WTC11 (cell line): ENCODE measurements around the gene HMCN1. TPM values are rescaled to one million over a fixed set of nuclear protein-coding genes. Genes with fewer than 3 reads are reported as not detected.

ENCODE experiments used
- ATAC-seq: fragments of 200-7000 bp; cut with Tn5 transposase; 2 replicates; pipeline ENCODE4 v1.10.0; 2021; ENCODE audit warnings: mild to moderate bottlenecking, moderate library complexity
- CTCF ChIA-PET: fragments of 300-600 bp; sonication (Branson Sonifier 250); formaldehyde crosslinking; loops from one replicate; lab custom pipeline; 2021; ENCODE audit warnings: antibody characterized with exemption; lab: Charles Lee
- POLR2A ChIA-PET: fragments of 350-600 bp; sonication (Branson Sonifier 250); formaldehyde crosslinking; loops from one replicate; lab custom pipeline; 2021; ENCODE audit warnings: antibody characterized with exemption; lab: Charles Lee
- DNase-seq: peaks from one replicate; pipeline ENCODE4 v3.0.0; 2021; ENCODE audit warnings: low spot score
- H3K27ac Mint-ChIP-seq: 2 replicates; pipeline ENCODE4 v1.8.0; 2021; ENCODE audit warnings: mixed read lengths
- H3K27me3 Mint-ChIP-seq: 2 replicates; pipeline ENCODE4 v1.8.0; 2021; ENCODE audit warnings: low read depth, mild to moderate bottlenecking, moderate library complexity, mixed read lengths
- H3K36me3 Mint-ChIP-seq: 2 replicates; pipeline ENCODE4 v1.8.0; 2021; ENCODE audit warnings: mixed read lengths
- H3K4me1 Mint-ChIP-seq: 2 replicates; pipeline ENCODE4 v1.8.0; 2022; ENCODE audit warnings: mixed read lengths
- H3K4me3 Mint-ChIP-seq: 2 replicates; pipeline ENCODE4 v1.8.0; 2021; ENCODE audit warnings: mild to moderate bottlenecking, moderate library complexity, mixed read lengths
- H3K9me3 Mint-ChIP-seq: 2 replicates; pipeline ENCODE4 v1.8.0; 2021; ENCODE audit warnings: mixed read lengths
- ATF1 ChIP-seq: sonication (generic); formaldehyde crosslinking; IDR thresholded peaks from 2 replicates; pipeline ENCODE4 v1.8.1; 2023; ENCODE audit warnings: mild to moderate bottlenecking, moderate library complexity, missing genetic modification reagents
- ESRRA ChIP-seq: sonication (generic); formaldehyde crosslinking; IDR thresholded peaks from 2 replicates; pipeline ENCODE4 v1.8.1; 2022; ENCODE audit warnings: mild to moderate bottlenecking, missing genetic modification reagents, borderline replicate concordance
- FOXP1 ChIP-seq: sonication (generic); formaldehyde crosslinking; IDR thresholded peaks from 2 replicates; pipeline ENCODE4 v1.8.0; 2022; ENCODE audit warnings: missing genetic modification reagents, mild to moderate bottlenecking, moderate library complexity, borderline replicate concordance
- GABPB1 ChIP-seq: sonication (generic); formaldehyde crosslinking; IDR thresholded peaks from 2 replicates; pipeline ENCODE4 v1.8.1; 2023; ENCODE audit warnings: mild to moderate bottlenecking, missing genetic modification reagents
- HMGA2 ChIP-seq: fragments of 250-450 bp; sonication (Bioruptor Pico); IDR thresholded peaks from 2 replicates; pipeline ENCODE4 v1.4.0; 2021; ENCODE audit warnings: mild to moderate bottlenecking, moderate library complexity
- JAZF1 ChIP-seq: fragments of 250-450 bp; sonication (Bioruptor Pico); IDR thresholded peaks from 2 replicates; pipeline ENCODE4 v1.9.0; 2021; ENCODE audit warnings: moderate library complexity, mild to moderate bottlenecking, inconsistent platforms
- MXD4 ChIP-seq: fragments of 250-450 bp; sonication (Bioruptor Pico); IDR thresholded peaks from 2 replicates; pipeline ENCODE4 v1.8.0; 2021; ENCODE audit warnings: mild to moderate bottlenecking, moderate library complexity, borderline replicate concordance
- NR1H2 ChIP-seq: sonication (generic); formaldehyde crosslinking; IDR thresholded peaks from 2 replicates; pipeline ENCODE4 v1.9.0; 2021; ENCODE audit warnings: mild to moderate bottlenecking, moderate library complexity, missing genetic modification reagents
- NR2C2 ChIP-seq: sonication (generic); formaldehyde crosslinking; IDR thresholded peaks from 2 replicates; pipeline ENCODE4 v1.8.0; 2022; ENCODE audit warnings: mild to moderate bottlenecking, missing genetic modification reagents
- SMAD3 ChIP-seq: sonication (generic); formaldehyde crosslinking; IDR thresholded peaks from 2 replicates; pipeline ENCODE4 v1.8.0; 2022; ENCODE audit warnings: missing genetic modification reagents, mild to moderate bottlenecking, borderline replicate concordance
- ZNF121 ChIP-seq: sonication (generic); formaldehyde crosslinking; IDR thresholded peaks from 2 replicates; pipeline ENCODE4 v1.8.0; 2023; ENCODE audit warnings: missing genetic modification reagents
- ZNF232 ChIP-seq: sonication (generic); formaldehyde crosslinking; IDR thresholded peaks from 2 replicates; pipeline ENCODE4 v1.8.0; 2022; ENCODE audit warnings: mild to moderate bottlenecking, missing genetic modification reagents
- ZNF317 ChIP-seq: sonication (generic); formaldehyde crosslinking; IDR thresholded peaks from 2 replicates; pipeline ENCODE4 v1.8.1; 2023; ENCODE audit warnings: low read depth, mild to moderate bottlenecking, moderate library complexity, missing genetic modification reagents, borderline replicate concordance
- ZNF396 ChIP-seq: fragments of 250-450 bp; sonication (Bioruptor Pico); IDR thresholded peaks from 2 replicates; pipeline ENCODE4 v1.8.0; 2021; ENCODE audit warnings: mild to moderate bottlenecking, moderate library complexity, borderline replicate concordance
- ZNF671 ChIP-seq: fragments of 250-450 bp; sonication (Bioruptor Pico); IDR thresholded peaks from 2 replicates; pipeline ENCODE4 v1.8.0; 2021; ENCODE audit warnings: mild to moderate bottlenecking
- total RNA-seq: library from RNA; stranded (reverse); gene quantifications from 3 replicates; pipeline ENCODE4 v1.2.3, GENCODE V29; 2021
- TF ChIP-seq, protein P1 (sequence below): sonication (generic); formaldehyde crosslinking; IDR thresholded peaks from 2 replicates; pipeline ENCODE4 v1.8.1; 2023; ENCODE audit warnings: mild to moderate bottlenecking, missing genetic modification reagents, borderline replicate concordance
- TF ChIP-seq, protein P2 (sequence below): sonication (generic); formaldehyde crosslinking; IDR thresholded peaks from 2 replicates; pipeline ENCODE4 v1.8.0; 2022; ENCODE audit warnings: mild to moderate bottlenecking, missing genetic modification reagents
- TF ChIP-seq, protein P3 (sequence below): sonication (generic); formaldehyde crosslinking; IDR thresholded peaks from 2 replicates; pipeline ENCODE4 v1.8.1; 2022; ENCODE audit warnings: missing genetic modification reagents, borderline replicate concordance
- TF ChIP-seq, protein P4 (sequence below): sonication (generic); formaldehyde crosslinking; IDR thresholded peaks from 2 replicates; pipeline ENCODE4 v1.8.1; 2022; ENCODE audit warnings: low read depth, missing genetic modification reagents, borderline replicate concordance
- TF ChIP-seq, protein P5 (sequence below): sonication (generic); formaldehyde crosslinking; IDR thresholded peaks from 2 replicates; pipeline ENCODE4 v1.8.1; 2023; ENCODE audit warnings: mild to moderate bottlenecking, missing genetic modification reagents
- TF ChIP-seq, protein P6 (sequence below): fragments of 250-450 bp; sonication (Bioruptor Pico); IDR thresholded peaks from 2 replicates; pipeline ENCODE4 v1.9.0; 2021; ENCODE audit warnings: moderate library complexity, mild to moderate bottlenecking, inconsistent platforms, borderline replicate concordance
- TF ChIP-seq, protein P7 (sequence below): sonication (generic); formaldehyde crosslinking; IDR thresholded peaks from 2 replicates; pipeline ENCODE4 v1.8.1; 2023; ENCODE audit warnings: mild to moderate bottlenecking, missing genetic modification reagents, moderate library complexity

Gene HMCN1
- total RNA-seq, 1 experiment from 2014 or later, result 5.6 TPM

DNA sequence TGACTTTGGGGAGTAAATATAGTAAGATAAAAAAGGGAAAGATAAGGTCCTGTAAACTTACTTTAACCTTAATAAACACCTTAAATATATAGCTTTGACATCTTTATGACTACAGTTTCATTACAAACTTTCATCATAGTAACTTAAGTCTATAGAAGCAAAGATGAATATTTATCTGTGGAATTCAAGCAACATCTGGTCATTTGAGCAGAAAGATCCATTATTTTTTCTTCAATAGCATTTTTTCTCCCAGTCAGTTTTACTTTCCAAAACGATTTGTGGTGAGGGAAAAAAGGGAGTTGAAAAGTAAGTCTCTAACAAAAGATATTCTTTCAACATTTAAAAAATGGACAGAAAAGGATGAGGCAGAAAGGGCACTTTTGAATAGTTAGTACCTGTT is 69.0 kb downstream of the HMCN1 start (continued):
- TF ChIP-seq, protein P1, sequence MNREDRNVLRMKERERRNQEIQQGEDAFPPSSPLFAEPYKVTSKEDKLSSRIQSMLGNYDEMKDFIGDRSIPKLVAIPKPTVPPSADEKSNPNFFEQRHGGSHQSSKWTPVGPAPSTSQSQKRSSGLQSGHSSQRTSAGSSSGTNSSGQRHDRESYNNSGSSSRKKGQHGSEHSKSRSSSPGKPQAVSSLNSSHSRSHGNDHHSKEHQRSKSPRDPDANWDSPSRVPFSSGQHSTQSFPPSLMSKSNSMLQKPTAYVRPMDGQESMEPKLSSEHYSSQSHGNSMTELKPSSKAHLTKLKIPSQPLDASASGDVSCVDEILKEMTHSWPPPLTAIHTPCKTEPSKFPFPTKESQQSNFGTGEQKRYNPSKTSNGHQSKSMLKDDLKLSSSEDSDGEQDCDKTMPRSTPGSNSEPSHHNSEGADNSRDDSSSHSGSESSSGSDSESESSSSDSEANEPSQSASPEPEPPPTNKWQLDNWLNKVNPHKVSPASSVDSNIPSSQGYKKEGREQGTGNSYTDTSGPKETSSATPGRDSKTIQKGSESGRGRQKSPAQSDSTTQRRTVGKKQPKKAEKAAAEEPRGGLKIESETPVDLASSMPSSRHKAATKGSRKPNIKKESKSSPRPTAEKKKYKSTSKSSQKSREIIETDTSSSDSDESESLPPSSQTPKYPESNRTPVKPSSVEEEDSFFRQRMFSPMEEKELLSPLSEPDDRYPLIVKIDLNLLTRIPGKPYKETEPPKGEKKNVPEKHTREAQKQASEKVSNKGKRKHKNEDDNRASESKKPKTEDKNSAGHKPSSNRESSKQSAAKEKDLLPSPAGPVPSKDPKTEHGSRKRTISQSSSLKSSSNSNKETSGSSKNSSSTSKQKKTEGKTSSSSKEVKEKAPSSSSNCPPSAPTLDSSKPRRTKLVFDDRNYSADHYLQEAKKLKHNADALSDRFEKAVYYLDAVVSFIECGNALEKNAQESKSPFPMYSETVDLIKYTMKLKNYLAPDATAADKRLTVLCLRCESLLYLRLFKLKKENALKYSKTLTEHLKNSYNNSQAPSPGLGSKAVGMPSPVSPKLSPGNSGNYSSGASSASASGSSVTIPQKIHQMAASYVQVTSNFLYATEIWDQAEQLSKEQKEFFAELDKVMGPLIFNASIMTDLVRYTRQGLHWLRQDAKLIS, result no peak
- no peak for TF ChIP-seq MXD4 (CRISPR knock-in tag)
- no peak for TF ChIP-seq ZNF121 (CRISPR knock-in tag)
- TF ChIP-seq, all 79 proteins: peak for 0

DNA sequence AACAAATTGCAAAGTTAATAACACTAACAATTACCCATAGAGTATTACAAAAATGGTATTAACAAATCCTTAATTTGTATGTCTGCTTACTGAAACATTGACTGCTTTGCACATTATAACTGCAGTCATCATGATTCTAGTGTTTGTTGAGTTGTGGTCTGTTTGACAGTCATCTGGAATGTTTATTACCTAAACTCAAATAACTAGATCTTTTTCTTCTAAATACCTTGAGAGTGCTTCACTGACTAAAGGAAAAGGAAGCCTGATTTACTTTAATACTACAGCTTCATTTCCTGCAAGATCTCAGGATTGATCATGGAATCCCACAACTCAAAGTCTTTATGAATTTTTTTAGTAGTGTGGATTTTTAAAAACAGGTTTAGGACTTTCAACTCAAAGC is 70.0 kb downstream of the HMCN1 start:
- TF ChIP-seq JAZF1, result no peak
- TF ChIP-seq, protein P2, sequence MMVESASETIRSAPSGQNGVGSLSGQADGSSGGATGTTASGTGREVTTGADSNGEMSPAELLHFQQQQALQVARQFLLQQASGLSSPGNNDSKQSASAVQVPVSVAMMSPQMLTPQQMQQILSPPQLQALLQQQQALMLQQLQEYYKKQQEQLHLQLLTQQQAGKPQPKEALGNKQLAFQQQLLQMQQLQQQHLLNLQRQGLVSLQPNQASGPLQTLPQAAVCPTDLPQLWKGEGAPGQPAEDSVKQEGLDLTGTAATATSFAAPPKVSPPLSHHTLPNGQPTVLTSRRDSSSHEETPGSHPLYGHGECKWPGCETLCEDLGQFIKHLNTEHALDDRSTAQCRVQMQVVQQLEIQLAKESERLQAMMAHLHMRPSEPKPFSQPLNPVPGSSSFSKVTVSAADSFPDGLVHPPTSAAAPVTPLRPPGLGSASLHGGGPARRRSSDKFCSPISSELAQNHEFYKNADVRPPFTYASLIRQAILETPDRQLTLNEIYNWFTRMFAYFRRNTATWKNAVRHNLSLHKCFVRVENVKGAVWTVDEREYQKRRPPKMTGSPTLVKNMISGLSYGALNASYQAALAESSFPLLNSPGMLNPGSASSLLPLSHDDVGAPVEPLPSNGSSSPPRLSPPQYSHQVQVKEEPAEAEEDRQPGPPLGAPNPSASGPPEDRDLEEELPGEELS, result no peak
- TF ChIP-seq, all 79 proteins: peak for 0
- Mint-ChIP-seq H3K4me1 (peaks cover 11% of the 10 kb centered on the region), H3K27me3 (no peaks in the 10 kb centered on the region), H3K27ac (no peak overlapping the region), H3K9me3 (peaks cover 1% of the 10 kb centered on the region), H3K4me3 (no peak overlapping the region), H3K36me3 (peaks cover under 1% of the 10 kb centered on the region; the same call in 1 of the 2 replicates)
- no peak for DNase-seq
- ChIA-PET POLR2A (no interaction called here), CTCF (no interaction called here)
- ATAC-seq, result no peak

DNA sequence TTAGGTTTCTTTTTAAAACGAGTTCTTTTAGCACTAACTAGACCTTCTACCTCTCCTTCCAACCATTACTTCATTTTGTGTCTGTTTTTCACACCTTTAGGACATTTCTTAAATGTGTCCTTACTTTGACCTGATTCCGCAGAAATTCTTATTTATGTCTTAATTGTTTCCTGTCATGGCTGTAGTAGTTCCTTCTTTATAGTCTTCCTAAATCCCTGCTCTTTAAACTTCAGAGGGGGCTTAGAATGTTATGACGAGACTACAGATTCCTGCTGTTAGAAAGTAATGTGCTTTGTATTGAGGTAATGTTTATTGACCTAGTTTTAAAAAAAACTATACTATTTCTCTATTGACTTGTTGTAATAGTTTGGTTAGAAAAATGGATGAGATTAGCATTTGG is 70.4 kb downstream of the HMCN1 start:
- peaks cover 11% of the 10 kb centered on the region for H3K4me1 Mint-ChIP-seq
- H3K27ac Mint-ChIP-seq, result no peak overlapping the region
- H3K27me3 Mint-ChIP-seq, result no peaks in the 10 kb centered on the region
- TF ChIP-seq ZNF121 (CRISPR knock-in tag) (no peak), ZNF671 (CRISPR knock-in tag) (no peak), ZNF232 (CRISPR knock-in tag) (no peak), ESRRA (CRISPR knock-in tag) (no peak), FOXP1 (CRISPR knock-in tag) (no peak), ZNF317 (no peak), NR2C2 (no peak), HMGA2 (CRISPR knock-in tag) (no peak), JAZF1 (no peak), ATF1 (CRISPR knock-in tag) (no peak), ZNF396 (CRISPR knock-in tag) (no peak), GABPB1 (no peak), SMAD3 (CRISPR knock-in tag) (no peak), NR1H2 (CRISPR knock-in tag) (no peak)
- TF ChIP-seq, protein P3, sequence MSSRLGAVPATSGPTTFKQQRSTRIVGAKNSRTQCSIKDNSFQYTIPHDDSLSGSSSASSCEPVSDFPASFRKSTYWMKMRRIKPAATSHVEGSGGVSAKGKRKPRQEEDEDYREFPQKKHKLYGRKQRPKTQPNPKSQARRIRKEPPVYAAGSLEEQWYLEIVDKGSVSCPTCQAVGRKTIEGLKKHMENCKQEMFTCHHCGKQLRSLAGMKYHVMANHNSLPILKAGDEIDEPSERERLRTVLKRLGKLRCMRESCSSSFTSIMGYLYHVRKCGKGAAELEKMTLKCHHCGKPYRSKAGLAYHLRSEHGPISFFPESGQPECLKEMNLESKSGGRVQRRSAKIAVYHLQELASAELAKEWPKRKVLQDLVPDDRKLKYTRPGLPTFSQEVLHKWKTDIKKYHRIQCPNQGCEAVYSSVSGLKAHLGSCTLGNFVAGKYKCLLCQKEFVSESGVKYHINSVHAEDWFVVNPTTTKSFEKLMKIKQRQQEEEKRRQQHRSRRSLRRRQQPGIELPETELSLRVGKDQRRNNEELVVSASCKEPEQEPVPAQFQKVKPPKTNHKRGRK (CRISPR knock-in tag), result no peak
- TF ChIP-seq, protein P4, sequence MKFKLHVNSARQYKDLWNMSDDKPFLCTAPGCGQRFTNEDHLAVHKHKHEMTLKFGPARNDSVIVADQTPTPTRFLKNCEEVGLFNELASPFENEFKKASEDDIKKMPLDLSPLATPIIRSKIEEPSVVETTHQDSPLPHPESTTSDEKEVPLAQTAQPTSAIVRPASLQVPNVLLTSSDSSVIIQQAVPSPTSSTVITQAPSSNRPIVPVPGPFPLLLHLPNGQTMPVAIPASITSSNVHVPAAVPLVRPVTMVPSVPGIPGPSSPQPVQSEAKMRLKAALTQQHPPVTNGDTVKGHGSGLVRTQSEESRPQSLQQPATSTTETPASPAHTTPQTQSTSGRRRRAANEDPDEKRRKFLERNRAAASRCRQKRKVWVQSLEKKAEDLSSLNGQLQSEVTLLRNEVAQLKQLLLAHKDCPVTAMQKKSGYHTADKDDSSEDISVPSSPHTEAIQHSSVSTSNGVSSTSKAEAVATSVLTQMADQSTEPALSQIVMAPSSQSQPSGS (CRISPR knock-in tag), result no peak
- TF ChIP-seq, protein P5, sequence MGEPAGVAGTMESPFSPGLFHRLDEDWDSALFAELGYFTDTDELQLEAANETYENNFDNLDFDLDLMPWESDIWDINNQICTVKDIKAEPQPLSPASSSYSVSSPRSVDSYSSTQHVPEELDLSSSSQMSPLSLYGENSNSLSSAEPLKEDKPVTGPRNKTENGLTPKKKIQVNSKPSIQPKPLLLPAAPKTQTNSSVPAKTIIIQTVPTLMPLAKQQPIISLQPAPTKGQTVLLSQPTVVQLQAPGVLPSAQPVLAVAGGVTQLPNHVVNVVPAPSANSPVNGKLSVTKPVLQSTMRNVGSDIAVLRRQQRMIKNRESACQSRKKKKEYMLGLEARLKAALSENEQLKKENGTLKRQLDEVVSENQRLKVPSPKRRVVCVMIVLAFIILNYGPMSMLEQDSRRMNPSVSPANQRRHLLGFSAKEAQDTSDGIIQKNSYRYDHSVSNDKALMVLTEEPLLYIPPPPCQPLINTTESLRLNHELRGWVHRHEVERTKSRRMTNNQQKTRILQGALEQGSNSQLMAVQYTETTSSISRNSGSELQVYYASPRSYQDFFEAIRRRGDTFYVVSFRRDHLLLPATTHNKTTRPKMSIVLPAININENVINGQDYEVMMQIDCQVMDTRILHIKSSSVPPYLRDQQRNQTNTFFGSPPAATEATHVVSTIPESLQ (CRISPR knock-in tag), result no peak
- TF ChIP-seq, protein P6, sequence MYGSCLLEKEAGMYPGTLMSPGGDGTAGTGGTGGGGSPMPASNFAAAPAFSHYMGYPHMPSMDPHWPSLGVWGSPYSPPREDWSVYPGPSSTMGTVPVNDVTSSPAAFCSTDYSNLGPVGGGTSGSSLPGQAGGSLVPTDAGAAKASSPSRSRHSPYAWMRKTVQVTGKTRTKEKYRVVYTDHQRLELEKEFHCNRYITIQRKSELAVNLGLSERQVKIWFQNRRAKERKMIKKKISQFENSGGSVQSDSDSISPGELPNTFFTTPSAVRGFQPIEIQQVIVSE (CRISPR knock-in tag), result no peak
- TF ChIP-seq, protein P7, sequence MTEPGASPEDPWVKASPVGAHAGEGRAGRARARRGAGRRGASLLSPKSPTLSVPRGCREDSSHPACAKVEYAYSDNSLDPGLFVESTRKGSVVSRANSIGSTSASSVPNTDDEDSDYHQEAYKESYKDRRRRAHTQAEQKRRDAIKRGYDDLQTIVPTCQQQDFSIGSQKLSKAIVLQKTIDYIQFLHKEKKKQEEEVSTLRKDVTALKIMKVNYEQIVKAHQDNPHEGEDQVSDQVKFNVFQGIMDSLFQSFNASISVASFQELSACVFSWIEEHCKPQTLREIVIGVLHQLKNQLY, result no peak
- TF ChIP-seq, all 79 proteins: peak for 0
- ATAC-seq (no peak), DNase-seq (no peak)
- CTCF ChIA-PET, result no interaction called here
- no peaks in the 10 kb centered on the region for H3K9me3 Mint-ChIP-seq
- POLR2A ChIA-PET, result no interaction called here
- no peak overlapping the region for H3K4me3 Mint-ChIP-seq
- no peaks in the 10 kb centered on the region for H3K36me3 Mint-ChIP-seq
